ENCODE data around the gene SVIL. TPM values are rescaled to one million over a fixed set of nuclear protein-coding genes. Genes with fewer than 3 reads are reported as not detected.
A peak's percentile ranks its signal among the peaks of the same experiment; 100 is the strongest.
"Not testable (repeated sequence)": the region's sequence is repeated elsewhere in the genome, so short reads cannot be mapped to it uniquely, and the experiment has no call there.

The SVIL gene
- polyA plus RNA-seq, 4 donors, result 39.4 to 44.2 (median 43.6) TPM

DNA sequence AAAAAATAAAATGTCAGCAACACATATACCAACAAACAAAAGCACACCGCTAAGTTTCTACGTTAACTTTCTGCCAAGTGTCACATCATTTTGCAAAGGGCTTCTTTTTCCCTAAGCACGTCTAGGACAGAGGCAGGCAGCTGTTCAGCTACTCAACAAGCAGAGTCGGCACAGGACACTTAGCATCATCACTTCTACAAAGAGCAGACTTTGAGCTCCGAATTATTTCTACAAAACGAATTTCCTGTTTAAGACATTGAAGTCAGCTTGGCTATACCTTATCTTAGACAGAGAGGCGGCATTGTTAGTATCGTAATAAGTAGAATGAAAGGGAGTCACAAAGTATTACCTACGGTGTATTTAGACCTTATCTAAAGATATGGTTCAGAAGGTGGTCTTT lies 110.1 kb downstream of the SVIL start:
- no peak for DNase-seq (ENCODE audit: low read depth in 4 of 4, low spot score in 3 of 4)

GRCh38 chr10:29524294-29524693 lies 110.5 kb downstream of the SVIL start:
- no peak for DNase-seq (ENCODE audit: low read depth in 4 of 4, low spot score in 3 of 4)

GRCh38 chr10:29522918-29523317 lies 111.9 kb downstream of the SVIL start:
- DNase-seq (ENCODE audit: low read depth in 4 of 4, low spot score in 3 of 4), result no peak

DNA sequence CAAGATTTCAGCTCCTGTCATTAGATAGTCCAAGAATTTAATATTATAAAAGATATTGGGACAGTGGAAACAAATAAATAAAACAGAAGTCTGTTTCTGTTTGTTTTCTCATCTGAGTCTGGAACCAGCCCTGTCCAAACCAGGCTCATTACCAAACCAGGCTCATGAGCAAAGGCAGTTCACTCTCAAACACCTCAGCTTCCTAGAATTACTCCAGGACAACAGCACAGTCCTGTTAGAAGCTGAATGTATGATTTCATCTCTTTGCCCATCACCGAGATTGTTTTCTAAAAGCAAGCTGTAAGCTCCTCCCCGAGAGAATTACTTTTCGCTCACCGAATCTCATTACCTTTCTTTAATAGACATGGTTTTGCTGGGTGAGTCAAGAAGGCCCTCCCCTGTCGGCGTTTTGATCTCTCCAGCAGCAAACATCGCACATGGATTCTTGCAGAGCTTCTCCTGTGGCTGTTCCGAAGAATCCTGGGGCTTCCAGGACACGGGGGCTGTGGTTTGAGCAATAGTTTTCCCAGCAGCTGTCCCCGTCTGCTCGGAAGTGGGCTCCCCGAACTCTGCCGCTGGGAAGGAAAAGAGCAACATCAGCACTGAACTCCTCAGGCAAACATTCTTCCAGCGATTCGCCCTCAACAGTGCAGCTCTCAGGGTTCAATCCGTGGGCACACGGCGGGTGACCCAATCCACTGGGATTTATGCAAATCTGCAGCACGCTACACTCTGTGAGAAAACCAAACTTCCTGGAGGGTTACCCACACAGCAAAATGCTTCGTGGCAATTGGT lies 112.5 kb downstream of the SVIL start:
- DNase-seq (ENCODE audit: low read depth in 4 of 4, low spot score in 3 of 4), result peak in 1 of 4 donors; percentile 18

DNA sequence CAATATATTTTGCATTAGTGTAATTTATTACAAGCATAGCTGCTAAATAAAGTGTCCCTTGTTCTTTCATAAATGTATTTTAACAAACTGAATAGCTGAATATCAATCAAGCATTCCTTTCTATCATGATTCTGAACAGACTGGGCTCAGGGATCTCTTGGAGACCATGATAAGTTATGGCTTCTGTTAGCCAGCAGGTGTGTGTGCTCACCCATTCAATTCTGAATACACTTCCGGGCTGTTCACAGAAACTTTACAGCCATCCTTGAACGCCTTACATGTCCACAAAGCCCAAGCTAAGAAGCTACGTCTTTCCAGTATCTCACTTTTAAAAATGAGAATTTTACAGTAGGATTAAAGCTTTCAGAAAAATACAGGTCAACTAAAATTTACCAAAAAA lies 115.1 kb downstream of the SVIL start:
- DNase-seq (ENCODE audit: low read depth in 4 of 4, low spot score in 3 of 4), result no peak

- DNase-seq (ENCODE audit: low read depth in 4 of 4, low spot score in 3 of 4), result no peak
These were observed 117.3 kb downstream of the SVIL start for GRCh38 chr10:29517352-29517923.

- DNase-seq (ENCODE audit: low read depth in 4 of 4, low spot score in 3 of 4), result not testable (repeated sequence)
These were observed 118.3 kb downstream of the SVIL start for GRCh38 chr10:29516309-29516932.

GRCh38 chr10:29515879-29516278 lies 118.9 kb downstream of the SVIL start:
- not testable (repeated sequence) for DNase-seq (ENCODE audit: low read depth in 4 of 4, low spot score in 3 of 4)

DNA sequence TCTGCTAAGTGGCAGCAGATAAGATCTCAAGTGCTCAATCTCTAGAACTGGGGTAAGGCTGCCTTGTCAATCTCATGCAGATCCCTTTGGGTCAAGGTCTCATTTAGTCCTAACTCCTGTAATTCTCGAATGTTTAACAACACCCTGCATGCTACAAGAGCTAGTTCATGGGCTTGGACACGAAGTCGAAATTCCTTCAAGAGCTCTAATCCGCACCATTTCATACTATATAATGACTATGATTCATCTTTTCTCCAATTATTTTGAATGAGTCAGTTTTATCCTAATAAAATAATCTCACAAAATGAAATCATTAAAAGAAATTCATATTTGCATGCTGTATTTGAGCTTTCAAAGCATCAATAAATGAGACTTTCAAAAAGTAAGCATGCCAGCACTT lies 119.7 kb downstream of the SVIL start:
- not testable (repeated sequence) for DNase-seq (ENCODE audit: low read depth in 4 of 4, low spot score in 3 of 4)

DNA sequence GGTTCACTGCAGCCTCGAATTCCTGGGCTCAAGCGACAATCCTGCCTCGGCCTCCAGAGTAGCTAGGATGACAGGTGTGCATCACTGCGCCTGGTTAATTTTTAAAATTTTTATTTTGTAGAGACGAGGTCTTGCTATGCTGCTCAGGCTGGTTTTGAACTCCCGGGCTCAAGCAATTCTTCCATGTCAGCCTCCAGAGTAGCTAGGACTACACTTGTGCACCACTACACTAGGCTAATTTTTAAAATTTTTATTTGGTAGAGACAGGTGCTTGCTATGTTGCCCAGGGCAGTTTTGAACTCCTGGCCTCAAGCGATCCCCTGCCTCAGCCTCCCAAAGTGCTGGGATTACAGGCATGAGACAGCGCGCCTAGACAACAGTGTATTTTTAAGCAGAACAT lies 120.5 kb downstream of the SVIL start:
- no peak for DNase-seq (ENCODE audit: low read depth in 4 of 4, low spot score in 3 of 4)

GRCh38 chr10:29512425-29512974 lies 122.3 kb downstream of the SVIL start:
- no peak for DNase-seq (ENCODE audit: low read depth in 4 of 4, low spot score in 3 of 4)

GRCh38 chr10:29511806-29512205 lies 123.0 kb downstream of the SVIL start:
- not testable (repeated sequence) for DNase-seq (ENCODE audit: low read depth in 4 of 4, low spot score in 3 of 4)

DNA sequence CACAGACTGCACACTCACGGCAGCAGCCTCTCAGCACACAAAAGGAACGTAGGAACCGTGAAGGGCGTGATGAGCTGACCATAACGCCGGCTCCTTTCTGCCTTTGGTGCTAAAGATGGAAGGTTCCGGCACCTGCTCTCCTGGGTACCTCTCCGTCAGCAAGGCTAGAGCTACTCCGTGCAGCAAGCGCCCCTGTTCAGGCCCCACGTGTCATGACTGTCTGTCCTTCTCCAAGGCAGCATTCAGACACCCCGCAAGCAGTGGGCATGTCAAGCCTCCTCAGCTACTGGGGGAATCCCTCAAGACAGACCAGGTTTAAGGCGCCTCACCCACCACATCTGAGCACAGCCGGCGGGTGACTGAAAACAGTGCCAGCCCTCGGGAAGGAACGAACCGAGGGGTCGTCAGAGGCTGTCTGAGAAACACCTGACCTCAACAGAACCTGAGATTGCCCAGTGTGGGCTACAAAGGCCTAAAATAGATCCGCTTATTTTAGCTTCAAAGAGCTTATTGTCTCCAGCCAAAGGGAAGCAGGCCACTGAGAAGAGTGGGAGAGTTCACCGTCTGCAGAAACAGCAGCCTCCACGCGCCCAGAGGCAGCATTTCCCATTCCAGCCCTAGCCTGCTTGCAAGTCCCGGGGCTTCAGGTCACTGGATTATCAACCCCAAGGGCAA lies 124.2 kb downstream of the SVIL start:
- DNase-seq (ENCODE audit: low read depth in 4 of 4, low spot score in 3 of 4), result not testable (repeated sequence)

DNA sequence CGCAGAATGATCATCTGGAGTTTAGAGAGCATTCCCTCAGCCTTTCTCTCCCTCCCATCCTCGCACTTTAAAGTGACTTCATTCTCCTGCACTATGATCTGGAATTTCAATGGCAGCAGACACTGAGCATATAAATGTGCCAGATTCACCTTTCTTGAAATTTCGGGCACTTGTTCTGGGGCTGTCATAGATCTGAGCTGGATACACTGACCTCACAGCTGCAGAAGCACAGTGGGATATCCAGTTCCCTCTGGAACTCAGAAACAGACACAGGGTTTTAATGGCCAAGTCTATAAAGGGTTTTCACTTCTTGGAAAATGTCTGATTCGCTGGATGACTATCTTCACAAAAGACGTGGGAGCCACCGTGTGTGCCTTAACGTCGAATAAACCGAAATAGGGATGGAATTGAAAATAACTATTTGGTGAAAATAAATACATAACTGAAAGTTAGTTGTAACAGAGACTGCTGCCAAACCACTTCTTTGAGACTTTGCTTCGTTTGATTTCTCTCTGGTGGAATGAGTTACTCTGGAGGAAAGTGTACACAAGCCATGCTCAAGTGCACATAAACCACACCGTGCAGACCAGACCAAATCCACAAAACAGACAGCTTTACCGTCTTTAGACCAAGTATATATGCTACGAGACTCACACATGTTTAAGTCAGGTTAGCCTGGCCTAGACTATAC lies 126.1 kb downstream of the SVIL start:
- no peak for DNase-seq (ENCODE audit: low read depth in 4 of 4, low spot score in 3 of 4)

GRCh38 chr10:29507750-29508149 lies 127.0 kb downstream of the SVIL start:
- DNase-seq (ENCODE audit: low read depth in 4 of 4, low spot score in 3 of 4), result not testable (repeated sequence)

DNA sequence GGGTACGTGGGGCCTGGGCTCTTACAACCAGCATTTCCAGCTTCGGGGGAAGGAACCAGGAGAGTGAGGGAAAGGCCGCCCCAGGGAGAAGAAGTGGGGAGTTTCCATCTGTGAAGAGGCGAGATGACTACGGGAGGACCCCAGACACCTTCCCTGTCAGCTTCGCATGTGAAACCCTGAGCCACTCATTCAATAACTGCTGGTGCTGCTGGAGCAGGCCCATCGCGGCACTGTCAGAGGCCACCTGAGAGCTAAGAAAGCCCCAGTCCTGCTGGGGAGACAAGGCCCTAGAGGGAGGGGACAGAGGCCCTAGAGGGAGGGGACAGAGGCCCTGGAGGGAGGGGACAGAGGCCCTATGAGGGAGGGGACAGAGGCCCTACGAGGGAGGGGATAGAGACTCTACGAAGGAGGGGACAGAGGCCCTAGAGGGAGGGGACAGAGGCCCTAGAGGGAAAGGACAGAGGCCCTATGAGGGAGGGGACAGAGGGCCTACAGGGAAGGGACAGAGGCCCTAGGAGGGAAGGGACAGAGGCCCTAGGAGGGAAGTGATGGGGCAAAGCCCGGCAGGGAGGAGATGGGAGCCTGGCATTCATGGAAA lies 128.3 kb downstream of the SVIL start:
- not testable (repeated sequence) for DNase-seq (ENCODE audit: low read depth in 4 of 4, low spot score in 3 of 4)

DNA sequence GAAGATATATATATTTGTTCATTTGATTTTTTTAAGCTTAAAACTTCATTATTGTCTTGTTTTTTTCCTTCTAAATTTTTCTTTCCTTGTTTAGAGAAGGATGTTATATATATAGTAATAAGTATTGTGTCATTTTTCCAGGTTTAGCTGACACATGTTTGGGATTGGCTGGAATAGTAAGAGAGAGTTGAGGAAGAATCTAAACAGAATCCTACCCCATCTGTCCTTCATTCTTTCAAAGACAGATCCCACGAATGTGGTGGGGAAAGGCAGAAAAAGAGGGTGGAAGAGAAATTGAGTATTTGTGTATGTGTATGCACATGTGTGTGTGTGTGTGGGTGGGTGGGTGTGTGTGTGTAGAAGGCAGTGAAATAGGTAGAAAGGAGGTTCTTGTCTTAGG lies 132.4 kb downstream of the SVIL start:
- no peak for DNase-seq (ENCODE audit: low read depth in 4 of 4, low spot score in 3 of 4)

GRCh38 chr10:29501692-29502091 lies 133.1 kb downstream of the SVIL start:
- DNase-seq (ENCODE audit: low read depth in 4 of 4, low spot score in 3 of 4), result no peak

DNA sequence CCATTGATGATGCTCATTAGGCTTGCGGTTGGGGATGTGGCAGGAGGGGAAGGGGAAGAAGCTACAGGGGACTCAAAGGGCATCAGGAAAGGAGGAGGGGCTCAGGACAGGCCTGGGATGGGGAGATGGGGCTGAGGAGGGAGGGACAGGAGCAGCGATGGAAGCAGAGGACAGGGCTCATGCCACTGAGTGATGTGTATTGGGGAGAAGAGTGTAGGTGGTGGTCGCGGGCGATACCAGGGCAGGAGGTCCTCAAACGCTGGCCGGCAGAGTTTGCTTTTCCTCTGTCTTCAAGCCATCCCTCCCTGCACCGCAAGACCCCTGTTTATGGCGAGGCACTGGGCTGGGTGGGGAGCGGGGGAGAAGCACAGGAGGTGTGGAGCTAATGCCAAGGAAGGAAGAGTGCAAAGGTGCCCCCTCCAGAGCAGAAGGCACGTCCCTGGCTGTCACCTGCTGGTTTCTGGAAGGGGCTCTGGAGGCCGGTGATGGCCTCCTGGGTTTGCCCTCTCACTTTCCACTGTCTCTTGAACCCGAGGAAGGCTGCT lies 134.7 kb downstream of the SVIL start:
- DNase-seq (ENCODE audit: low read depth in 4 of 4, low spot score in 3 of 4), result no peak

Measured in left renal pelvis (tissue), 4 donors.